ENCODE results near the gene CCR8. TPM values are rescaled to one million over a fixed set of nuclear protein-coding genes. Genes with fewer than 3 reads are reported as not detected.

Gene CCR8
- total RNA-seq, result not detected in 2 replicates

GRCh38 chr3:39329493-39329892, at the start of gene CCR8:
Gene CCR8 (plus strand): TSS chr3:39329709. CDS start chr3:39332332, 2,623 bp downstream.
- TF ChIP-seq CTCF (conservative IDR thresholded peaks at IDR 0.05; ENCODE audit: low read depth, low read length), result no peak
- no peak for DNase-seq (ENCODE audit: low read depth)
- H3K4me3 ChIP-seq (ENCODE audit: low read depth, low read length), result no peak within 1 kb of the TSS

- no peak for TF ChIP-seq CTCF (conservative IDR thresholded peaks at IDR 0.05; ENCODE audit: low read depth, low read length)
These were observed 49.6 kb upstream of the CCR8 start, which contains the start of gene CX3CR1 for GRCh38 chr3:39279745-39280517. Gene CX3CR1 (minus strand): TSS chr3:39280036. CDS start chr3:39266509, 13,527 bp downstream.

GRCh38 chr3:39280571-39280970, 48.9 kb upstream of the CCR8 start:
- TF ChIP-seq CTCF (conservative IDR thresholded peaks at IDR 0.05; ENCODE audit: low read depth, low read length), result no peak
- DNase-seq (ENCODE audit: low read depth), result no peak
- H3K4me3 ChIP-seq (ENCODE audit: low read depth, low read length), result no peak overlapping the region

More at GRCh38 chr3:39279745-39280517, 49.6 kb upstream of the CCR8 start, which contains the start of gene CX3CR1:
- no peak within 1 kb of the TSS for H3K4me3 ChIP-seq (ENCODE audit: low read depth, low read length)
- no peak for DNase-seq (ENCODE audit: low read depth)

GRCh38 chr3:39281533-39281932, 48.0 kb upstream of the CCR8 start:
- H3K4me3 ChIP-seq (ENCODE audit: low read depth, low read length), result no peak overlapping the region
- TF ChIP-seq CTCF (conservative IDR thresholded peaks at IDR 0.05; ENCODE audit: low read depth, low read length), result no peak
- no peak for DNase-seq (ENCODE audit: low read depth)

- no peak for DNase-seq (ENCODE audit: low read depth)
- no peak for TF ChIP-seq CTCF (conservative IDR thresholded peaks at IDR 0.05; ENCODE audit: low read depth, low read length)
- no peak overlapping the region for H3K4me3 ChIP-seq (ENCODE audit: low read depth, low read length)
These were observed 47.5 kb upstream of the CCR8 start for GRCh38 chr3:39282057-39282456.

GRCh38 chr3:39284457-39284881, 45.0 kb upstream of the CCR8 start:
- H3K4me3 ChIP-seq (ENCODE audit: low read depth, low read length), result no peak overlapping the region
- no peak for DNase-seq (ENCODE audit: low read depth)
- no peak for TF ChIP-seq CTCF (conservative IDR thresholded peaks at IDR 0.05; ENCODE audit: low read depth, low read length)

- TF ChIP-seq CTCF (conservative IDR thresholded peaks at IDR 0.05; ENCODE audit: low read depth, low read length), result no peak
- H3K4me3 ChIP-seq (ENCODE audit: low read depth, low read length), result no peak overlapping the region
- no peak for DNase-seq (ENCODE audit: low read depth)
These were observed 44.2 kb upstream of the CCR8 start for GRCh38 chr3:39285332-39285731.

All from epithelial cell of proximal tubule (primary cell).